Islet of Langerhans (tissue), 1 donor: Measurements from ENCODE around the gene ATP11A.

Source experiments
- FAIRE-seq: peaks from one replicate; lab custom pipeline; 2011; peaks lifted over from hg19 to GRCh38; lab: Jason Lieb, UNC

The ATP11A gene

GRCh38 chr13:112725346-112726015 is 35.6 kb downstream of the ATP11A start:
- no peak for FAIRE-seq

- FAIRE-seq = no peak
These were observed 36.4 kb downstream of the ATP11A start for GRCh38 chr13:112726016-112726767.

- FAIRE-seq = no peak
These were observed 37.7 kb downstream of the ATP11A start for GRCh38 chr13:112727581-112727980.

DNA sequence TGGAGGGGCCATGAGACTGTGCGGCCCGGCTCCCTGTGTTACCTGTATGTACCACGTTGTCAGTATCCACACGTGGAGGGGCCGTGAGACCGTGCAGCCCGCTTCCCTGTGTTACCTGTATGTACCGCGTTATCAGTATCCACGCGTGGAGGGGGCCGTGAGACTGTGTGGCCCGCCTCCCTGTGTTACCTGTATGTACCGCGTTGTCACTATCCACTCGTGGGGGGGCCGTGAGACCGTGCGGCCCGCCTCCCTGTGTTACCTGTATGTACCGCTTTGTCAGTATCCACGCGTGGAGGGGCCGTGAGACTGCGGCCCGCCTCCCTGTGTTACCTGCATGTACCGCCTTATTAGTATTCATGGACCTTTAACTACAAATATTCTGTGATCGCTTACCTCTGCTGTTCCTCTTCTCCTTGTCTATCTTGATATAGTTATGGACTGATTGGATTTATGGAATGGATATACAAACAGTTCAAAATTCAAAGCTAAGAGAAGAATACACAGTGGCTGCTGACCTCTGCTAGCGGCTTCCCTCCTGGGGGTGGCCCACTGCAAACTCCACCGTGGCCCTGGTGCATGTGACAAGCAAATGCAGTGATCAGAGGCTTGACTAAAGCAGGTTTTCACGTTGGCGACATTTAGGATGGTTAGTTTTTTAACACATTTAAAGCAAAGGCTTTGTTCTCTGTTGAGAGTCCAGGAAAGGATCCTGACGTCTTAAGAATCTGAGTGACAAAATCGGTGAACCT is 38.7 kb downstream of the ATP11A start:
- FAIRE-seq = no peak

DNA sequence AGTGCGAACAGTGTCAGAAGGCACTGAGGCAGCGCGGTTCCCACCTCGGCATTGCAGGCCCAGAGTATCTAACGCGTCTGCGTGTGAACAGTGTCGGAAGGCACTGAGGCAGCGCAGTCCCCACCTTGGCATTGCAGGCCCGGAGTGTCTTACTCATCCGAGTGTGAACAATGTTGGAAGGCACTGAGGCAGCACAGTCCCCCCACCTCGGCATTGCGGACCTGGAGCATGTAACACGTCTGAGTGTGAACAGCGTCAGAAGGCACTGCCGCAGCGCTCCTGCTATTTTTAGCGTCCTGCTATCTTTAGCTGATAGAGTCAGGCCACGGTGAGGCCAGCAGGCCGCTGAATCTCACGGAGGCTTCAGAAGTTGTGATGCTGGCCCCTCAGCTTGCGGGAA is 39.6 kb downstream of the ATP11A start:
- FAIRE-seq = no peak

GRCh38 chr13:112730157-112730671 is 40.4 kb downstream of the ATP11A start:
- no peak for FAIRE-seq

- FAIRE-seq = no peak
These were observed 42.1 kb downstream of the ATP11A start for GRCh38 chr13:112731667-112732616.

- no peak for FAIRE-seq
These were observed 42.8 kb downstream of the ATP11A start for GRCh38 chr13:112732679-112733078.

GRCh38 chr13:112733112-112733511 is 43.3 kb downstream of the ATP11A start:
- no peak for FAIRE-seq

DNA sequence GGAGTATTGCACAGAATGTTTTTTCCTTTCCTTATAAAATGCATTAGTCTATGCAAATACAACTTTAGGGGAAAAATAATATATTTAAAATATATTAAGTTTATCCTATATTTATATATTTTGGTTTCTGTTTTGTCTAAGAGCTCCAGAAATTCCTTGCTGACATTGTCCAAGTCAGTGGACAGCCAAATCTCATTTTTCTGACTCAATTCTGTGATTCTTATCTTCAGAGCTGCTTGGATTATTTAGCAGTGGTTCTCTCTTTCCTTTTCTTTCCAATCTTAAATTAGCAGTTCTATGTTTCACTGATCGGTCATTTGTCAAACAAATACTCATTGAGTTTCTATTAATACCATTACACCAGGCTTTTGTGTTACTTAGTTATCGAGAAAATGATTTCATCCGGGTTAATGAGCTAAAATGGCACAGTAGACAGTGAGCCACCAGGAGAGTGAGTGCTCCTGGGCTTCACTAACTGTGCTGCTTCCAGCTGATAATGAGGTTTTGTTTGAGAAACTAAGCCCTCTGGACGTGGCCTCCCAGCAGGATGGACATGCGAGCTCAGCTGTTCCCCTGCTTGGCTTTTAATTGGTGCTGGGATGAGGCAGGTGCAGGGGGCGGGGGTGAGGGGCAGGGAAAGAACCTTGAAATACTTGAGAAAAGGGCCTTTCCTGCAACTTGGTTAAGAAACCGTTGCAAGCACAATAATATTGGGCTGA is 44.0 kb downstream of the ATP11A start:
- peak; percentile 92 for FAIRE-seq

DNA sequence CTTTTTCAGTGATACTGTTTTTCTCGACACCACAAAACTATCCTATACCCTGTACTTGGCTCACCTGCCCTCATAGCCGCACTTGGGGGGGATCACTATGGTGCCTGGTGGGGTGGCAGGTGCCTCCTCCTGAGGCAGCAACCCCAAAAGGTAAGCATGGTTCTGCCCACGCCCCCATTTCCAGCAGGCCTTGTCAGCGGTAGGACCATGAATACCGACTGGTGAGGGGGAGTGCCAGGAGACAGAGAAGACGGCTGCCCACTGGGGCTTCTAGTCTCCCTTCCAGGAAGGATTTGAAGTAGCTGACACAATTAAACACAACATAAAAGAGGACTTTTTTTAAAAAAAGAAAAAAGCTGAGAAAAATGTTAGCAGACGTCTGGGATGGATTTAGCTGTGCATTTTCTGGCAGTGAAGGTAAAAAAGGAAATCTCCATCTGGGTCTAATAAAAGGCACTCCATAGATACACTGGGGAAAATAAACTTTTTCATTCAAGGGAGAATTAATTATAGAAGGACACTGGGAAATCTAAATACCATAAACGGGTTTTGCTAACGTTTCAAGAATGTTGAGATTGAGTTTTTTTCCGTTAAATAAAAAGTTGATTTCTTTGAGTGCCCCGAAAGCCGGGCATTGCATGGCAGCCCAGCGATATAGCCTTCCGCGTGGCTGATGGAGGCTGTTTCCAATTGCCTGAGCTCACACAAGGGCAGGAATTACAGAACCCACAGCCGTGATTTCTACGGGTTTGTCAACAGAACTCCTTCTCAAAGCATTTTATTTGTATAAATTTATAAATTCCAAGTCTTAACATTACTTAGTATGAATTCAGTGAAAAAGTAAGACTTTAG is 45.1 kb downstream of the ATP11A start:
- FAIRE-seq = no peak

- FAIRE-seq = no peak
These were observed 46.0 kb downstream of the ATP11A start for GRCh38 chr13:112735791-112736190.

DNA sequence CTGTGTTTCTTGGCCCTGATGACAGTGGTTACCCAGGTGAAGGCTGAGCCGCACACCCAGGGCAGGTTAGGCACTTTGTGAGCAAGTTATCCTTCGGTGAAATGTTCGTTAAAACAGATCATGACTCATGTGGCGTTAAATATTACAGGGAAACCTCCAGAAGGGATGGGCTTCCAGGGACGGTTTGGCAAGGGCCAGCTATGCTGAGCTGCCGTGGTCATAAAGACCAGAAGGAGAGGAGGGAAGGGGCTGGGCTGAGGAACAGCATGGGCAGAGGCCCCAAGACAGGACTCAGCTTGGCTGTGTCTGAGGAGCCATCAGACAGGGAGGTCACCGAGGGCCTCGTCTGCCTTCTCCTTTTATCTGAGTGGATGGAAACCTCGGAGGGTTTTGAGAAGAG is 47.5 kb downstream of the ATP11A start:
- FAIRE-seq = no peak

- no peak for FAIRE-seq
These were observed 48.8 kb downstream of the ATP11A start for GRCh38 chr13:112738606-112739005.

DNA sequence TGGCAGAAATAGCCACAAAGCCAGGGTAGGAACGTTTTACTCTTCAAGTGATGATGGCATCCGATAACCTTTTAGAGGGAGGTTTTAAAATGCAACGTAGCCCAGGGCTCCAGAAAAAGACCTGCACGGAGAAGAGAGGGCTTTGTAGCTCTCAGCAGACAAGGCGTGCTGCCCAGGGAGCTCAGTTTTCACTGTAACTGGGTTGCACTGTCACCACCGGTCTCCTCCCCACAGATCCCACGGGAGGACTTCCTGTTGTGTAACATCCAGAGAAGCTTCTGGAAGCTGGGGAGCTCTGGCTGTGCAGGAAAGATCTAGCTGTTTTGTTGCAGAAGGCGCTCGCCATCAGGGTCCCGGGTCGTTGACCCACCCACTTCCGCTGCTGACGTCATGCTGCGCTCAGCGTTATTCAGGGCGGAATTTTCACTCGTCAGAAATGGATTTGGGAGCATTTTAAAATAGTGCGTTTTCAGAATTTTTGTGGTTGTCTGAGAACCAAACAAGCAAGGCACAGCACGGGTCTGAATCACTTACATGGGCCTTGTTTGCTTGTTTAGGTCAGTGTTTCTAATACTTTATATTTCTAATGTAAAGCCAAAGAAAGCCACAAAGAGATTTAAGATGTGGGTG is 50.8 kb downstream of the ATP11A start:
- FAIRE-seq = no peak

DNA sequence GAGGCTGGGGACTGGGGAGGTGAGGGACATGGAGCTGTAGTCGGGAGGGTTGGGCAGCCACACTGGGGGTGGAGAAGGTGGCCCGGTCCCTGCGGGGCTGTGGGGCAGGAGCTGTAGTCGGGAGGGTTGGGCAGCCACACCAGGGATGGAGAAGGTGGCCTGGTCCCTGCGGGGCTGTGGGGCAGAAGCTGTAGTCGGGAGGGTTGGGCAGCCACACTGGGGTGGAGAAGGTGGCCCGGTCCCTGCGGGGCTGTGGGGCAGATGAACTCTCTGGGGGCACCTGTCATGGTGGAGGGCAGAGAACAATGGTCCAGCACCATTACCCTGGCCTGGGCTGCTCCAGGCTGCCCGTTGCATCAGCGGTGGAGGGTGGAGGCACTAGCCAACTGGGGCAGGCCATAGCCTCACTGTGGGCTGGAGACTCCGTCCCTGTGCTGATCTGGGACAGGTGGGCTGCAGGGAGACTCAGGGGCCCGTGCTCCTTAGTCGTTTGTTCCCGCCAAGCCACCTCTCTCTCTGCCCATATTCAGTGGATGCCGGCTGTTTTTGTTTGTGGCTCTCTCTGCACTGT is 51.4 kb downstream of the ATP11A start:
- FAIRE-seq = no peak

- no peak for FAIRE-seq
These were observed 52.2 kb downstream of the ATP11A start for GRCh38 chr13:112741835-112742570.

DNA sequence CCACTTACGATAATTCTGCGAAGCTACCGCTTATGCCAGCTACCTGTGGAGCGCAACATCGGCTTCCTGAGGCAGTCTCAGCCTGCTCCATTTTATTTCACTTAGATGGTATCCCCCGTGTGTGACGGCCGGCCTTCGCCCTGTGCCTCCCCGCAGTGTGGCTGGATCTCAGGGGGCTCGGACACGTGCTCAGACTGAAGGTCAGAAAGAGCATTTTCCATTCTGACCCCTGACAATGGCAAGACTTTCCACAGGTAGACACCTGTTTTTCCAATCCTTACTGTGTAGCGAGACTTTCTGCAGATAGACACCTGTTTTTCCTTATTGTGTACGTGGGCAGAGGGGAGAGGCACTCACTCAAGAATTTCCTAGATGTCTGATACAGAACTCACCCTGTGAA is 52.7 kb downstream of the ATP11A start:
- FAIRE-seq = no peak
